KOPT-K1 (cell line): ENCODE results near the gene TMEM100.

Experiments used
- H3K27ac ChIP-seq: fragments of 200-600 bp; sonication (generic); 2 replicates; pipeline ENCODE4 v1.5.1; 2016; ENCODE audit warnings: antibody characterized with exemption, mild to moderate bottlenecking, low read depth, low read length; ENCODE audit not compliant: poor library complexity, severe bottlenecking
- H3K36me3 ChIP-seq: fragments of 200-600 bp; sonication (generic); 2 replicates; pipeline ENCODE4 v1.5.1; 2017; ENCODE audit warnings: antibody characterized with exemption, mild to moderate bottlenecking, low read length, moderate library complexity; ENCODE audit not compliant: insufficient read depth
- H3K9me3 ChIP-seq: fragments of 200-600 bp; sonication (generic); 2 replicates; pipeline ENCODE4 v1.5.1; 2017; ENCODE audit warnings: antibody characterized with exemption, low read length, mild to moderate bottlenecking; ENCODE audit not compliant: insufficient read depth, poor library complexity, severe bottlenecking

TMEM100 gene

GRCh38 chr17:55750750-55751657 lies 28.3 kb upstream of the TMEM100 start, which contains the start of gene PCTP:
PCTP (plus strand) TSS chr17:55751051; CDS start chr17:55751104, 53 bp downstream.
- Histone ChIP-seq H3K36me3 (no peaks in the 10 kb centered on the region), H3K27ac (peak within 1 kb of the TSS; percentile 54), H3K9me3 (peaks cover 4% of the 10 kb centered on the region)

DNA sequence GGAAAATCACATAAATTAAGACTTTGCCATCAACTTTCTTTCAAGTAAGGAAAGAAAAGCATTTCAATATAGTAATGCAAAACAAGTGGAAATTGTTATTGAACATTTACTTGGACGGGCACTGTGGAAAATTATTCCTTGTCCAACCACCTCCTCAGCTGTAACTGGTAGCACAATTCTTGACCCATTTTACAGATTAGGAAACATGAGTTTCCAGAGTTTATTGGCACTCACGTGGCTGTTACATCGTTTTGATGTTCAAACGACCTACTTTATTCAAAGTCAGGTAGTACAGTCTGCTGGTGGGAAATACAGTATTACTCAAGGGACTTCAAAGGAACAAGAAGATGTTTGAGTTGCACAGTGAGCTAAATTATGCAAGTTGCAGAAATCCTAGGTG lies 27.3 kb upstream of the TMEM100 start:
- H3K27ac ChIP-seq = no peak overlapping the region

GRCh38 chr17:55748841-55749240 lies 26.2 kb upstream of the TMEM100 start:
- Histone ChIP-seq H3K27ac (no peak overlapping the region), H3K36me3 (no peaks in the 10 kb centered on the region), H3K9me3 (peaks cover 4% of the 10 kb centered on the region)

More for the DNA sequence above, 27.3 kb upstream of the TMEM100 start:
- Histone ChIP-seq H3K9me3 (peaks cover 4% of the 10 kb centered on the region), H3K36me3 (no peaks in the 10 kb centered on the region)

DNA sequence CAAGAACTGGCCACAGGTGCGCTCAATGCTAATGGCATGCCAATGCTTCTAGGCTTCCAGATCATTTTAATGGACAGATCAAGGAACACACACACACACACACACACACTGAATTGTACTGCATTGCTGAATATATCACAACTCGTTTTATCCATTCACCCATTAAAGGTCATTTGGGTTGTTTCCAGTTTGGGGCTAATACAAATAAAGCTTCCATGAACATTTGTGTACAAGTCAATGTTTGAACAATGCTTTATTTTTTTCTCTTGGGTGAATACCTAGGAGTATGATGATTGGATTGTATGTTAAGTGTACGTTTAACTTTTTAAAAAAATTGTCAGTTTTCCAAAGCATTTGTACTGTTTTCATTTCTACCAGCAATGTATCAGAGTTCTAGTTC lies 24.5 kb upstream of the TMEM100 start:
- Histone ChIP-seq H3K27ac (no peak overlapping the region), H3K36me3 (no peaks in the 10 kb centered on the region)

GRCh38 chr17:55746466-55746865 lies 23.8 kb upstream of the TMEM100 start:
- Histone ChIP-seq H3K36me3 (no peaks in the 10 kb centered on the region), H3K9me3 (peaks cover 4% of the 10 kb centered on the region), H3K27ac (no peak overlapping the region)

More for the DNA sequence above, 24.5 kb upstream of the TMEM100 start:
- peaks cover 4% of the 10 kb centered on the region for H3K9me3 ChIP-seq

- Histone ChIP-seq H3K36me3 (no peaks in the 10 kb centered on the region), H3K9me3 (peaks cover 4% of the 10 kb centered on the region), H3K27ac (no peak overlapping the region)
These were observed 22.6 kb upstream of the TMEM100 start for GRCh38 chr17:55745258-55745657.

DNA sequence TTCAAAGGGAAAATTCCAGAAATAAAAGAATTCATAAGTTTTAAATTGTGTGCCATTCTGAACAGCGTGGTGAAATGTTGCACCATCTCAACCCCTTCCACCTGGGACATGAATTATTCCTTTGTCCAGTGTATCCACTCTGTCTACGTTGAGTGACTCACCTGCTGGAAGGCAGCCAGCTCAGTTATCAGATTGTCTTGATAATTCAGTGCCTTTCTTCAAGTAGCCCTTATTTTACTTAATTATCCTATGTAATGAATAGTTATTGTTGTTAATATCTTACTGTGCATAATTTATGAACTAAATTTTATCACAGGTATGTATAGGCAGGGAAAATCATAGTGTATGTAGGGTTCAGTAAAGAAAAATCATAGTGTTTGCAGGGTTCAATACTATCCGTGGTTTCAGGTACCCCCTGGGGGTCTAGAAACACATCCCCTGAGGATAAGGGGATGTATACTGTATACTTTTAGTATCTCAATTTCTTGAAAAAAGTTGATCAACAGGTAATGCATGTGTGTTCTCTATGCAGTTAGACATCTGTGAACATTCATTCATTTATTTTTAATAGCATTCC lies 20.5 kb upstream of the TMEM100 start:
- Histone ChIP-seq H3K36me3 (no peaks in the 10 kb centered on the region), H3K27ac (no peak overlapping the region), H3K9me3 (peaks cover 4% of the 10 kb centered on the region)

DNA sequence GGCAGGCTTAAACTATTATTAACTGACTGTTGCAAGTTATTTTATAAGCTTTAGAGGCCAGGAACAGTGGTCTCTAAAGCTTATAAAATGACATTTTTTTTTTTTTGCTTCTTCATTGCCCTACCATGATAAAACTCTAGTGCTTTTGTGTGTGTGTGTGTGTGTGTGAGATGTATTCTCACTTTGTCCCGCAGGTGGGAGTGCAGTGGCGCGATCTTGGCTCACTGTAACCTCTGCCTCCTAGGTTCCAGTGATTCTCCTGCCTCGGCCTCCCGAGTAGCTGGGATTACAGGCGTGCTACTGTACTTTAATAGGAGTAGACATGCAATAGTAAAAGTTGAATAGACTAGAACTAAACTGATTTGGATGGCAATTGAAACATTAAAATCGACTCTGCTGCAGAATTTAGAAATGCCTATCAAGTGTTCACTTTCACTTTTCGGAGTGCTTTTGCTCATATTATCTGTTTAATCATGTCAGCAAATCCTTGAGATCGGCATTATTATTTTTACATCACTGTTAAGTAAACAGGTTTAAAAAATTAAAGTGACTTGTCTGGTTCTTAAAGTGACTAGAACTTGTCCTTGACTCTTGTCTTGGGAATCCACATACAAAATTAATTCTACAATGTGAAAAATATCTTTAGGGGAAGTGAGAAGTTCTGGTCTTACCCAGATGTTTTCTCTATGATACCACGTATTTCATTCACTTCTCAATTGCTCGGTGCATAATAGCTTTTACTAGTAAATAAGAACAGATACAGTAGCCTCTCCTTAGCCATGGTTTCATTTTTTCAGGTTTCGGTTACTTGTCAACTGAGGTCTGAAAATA lies 19.8 kb upstream of the TMEM100 start:
- peaks cover 4% of the 10 kb centered on the region for H3K9me3 ChIP-seq
- no peak overlapping the region for H3K27ac ChIP-seq
- no peaks in the 10 kb centered on the region for H3K36me3 ChIP-seq

DNA sequence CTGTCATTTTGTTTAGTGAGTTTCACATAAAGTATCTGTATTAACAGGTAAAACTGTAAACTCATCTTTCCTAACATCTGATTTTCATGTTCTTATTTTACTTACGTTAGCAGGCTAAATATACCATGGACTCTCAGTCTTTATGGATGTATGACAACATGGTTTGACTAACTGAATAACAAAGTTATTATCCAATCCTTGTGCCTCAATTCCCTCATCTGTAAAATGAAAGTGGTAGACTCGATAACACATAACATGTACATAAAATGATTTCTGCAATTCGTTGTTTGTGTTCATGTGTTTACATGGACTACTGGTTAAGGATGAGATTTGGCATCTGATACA lies 18.7 kb upstream of the TMEM100 start:
- no peak overlapping the region for H3K27ac ChIP-seq

GRCh38 chr17:55740511-55741355 lies 18.1 kb upstream of the TMEM100 start:
- no peaks in the 10 kb centered on the region for H3K36me3 ChIP-seq
- no peaks in the 10 kb centered on the region for H3K9me3 ChIP-seq
- no peak overlapping the region for H3K27ac ChIP-seq

More for the DNA sequence above, 18.7 kb upstream of the TMEM100 start:
- no peaks in the 10 kb centered on the region for H3K36me3 ChIP-seq
- no peaks in the 10 kb centered on the region for H3K9me3 ChIP-seq

DNA sequence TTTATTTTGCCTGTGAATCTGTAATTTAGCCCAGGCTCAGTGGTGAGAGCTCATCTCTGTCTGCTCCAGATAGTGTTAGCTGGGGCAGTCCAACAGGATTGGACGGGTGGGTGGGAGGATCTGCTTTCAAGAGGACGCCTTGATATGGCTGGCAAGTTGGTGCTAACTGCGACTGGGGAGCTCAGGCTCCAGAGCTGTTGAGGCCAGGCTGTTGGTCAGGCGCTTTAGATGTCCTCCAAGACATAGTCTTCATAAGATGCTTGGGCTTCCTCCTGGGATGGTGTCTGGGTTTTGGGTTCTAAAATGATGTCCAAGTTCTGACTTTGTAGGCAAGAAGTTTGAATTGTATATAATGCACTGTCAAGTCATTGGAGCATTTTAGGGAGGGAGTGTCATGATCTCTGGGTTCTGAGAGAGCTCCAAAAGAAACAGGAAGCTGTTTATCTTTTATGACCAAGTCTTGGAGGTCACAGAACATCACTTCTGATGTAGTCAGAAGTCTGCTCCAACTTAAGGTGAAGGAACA lies 15.4 kb upstream of the TMEM100 start:
- no peak overlapping the region for H3K27ac ChIP-seq
- no peaks in the 10 kb centered on the region for H3K9me3 ChIP-seq
- no peaks in the 10 kb centered on the region for H3K36me3 ChIP-seq

DNA sequence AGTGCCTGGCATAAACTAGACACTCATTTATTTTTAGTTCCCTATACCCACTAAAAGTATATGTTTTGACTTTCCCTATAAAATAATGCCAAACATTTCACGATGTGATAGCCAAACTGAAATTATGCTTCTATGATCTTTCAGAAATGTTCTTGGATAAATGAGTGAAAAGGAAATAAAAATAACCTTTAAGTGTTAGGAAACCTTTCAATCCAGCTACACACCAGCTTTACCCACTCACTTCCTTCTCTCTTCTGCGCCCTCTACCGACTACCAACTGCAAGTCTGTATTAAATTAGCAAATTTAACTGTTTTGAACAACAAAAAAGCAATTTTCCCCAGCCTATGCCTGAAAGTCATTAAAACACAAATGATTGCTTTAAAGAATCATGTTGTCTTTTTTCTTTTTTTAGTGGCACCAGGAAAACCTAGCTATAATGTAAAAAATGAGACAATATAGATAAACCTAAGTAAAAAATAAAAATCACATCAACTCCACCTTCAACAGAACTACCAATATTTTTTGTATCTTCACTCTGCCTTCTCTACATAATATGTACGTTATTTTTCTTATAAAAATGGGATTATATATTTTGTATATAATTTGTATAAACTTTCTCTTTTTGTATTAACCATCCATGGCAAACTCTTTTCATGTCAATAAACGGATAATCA lies 13.2 kb upstream of the TMEM100 start:
- Histone ChIP-seq H3K27ac (no peak overlapping the region), H3K36me3 (no peaks in the 10 kb centered on the region), H3K9me3 (no peaks in the 10 kb centered on the region)

GRCh38 chr17:55734128-55734781 lies 11.6 kb upstream of the TMEM100 start:
- Histone ChIP-seq H3K27ac (no peak overlapping the region), H3K9me3 (no peaks in the 10 kb centered on the region), H3K36me3 (no peaks in the 10 kb centered on the region)
